GM23338 (cell line): ENCODE data around the gene FFAR3. TPM values are rescaled to one million over a fixed set of nuclear protein-coding genes. Genes with fewer than 3 reads are reported as not detected.

Experiments
- ATAC-seq: fragments of 200-7000 bp; cut with Tn5 transposase; 3 replicates; pipeline ENCODE4 v1.9.1; 2020
- DNase-seq: peaks from one replicate; pipeline ENCODE4 v3.0.0-alpha.2; 2015; ENCODE audit warnings: low spot score
- H2AFZ ChIP-seq: fragments of 200-600 bp; sonication (generic); 2 replicates; pipeline ENCODE4 v1.8.0; 2016; ENCODE audit warnings: antibody characterized with exemption, mild to moderate bottlenecking, moderate library complexity
- H3F3A ChIP-seq: fragments of 200-600 bp; sonication (generic); replicated peaks from 2 replicates; pipeline ENCODE4 v1.8.0; 2017; ENCODE audit warnings: antibody characterized with exemption, mixed run types, low read depth
- H3K27ac ChIP-seq: fragments of 200-600 bp; sonication (generic); 2 replicates; pipeline ENCODE4 v1.6.1; 2016; ENCODE audit warnings: low read depth
- H3K27me3 ChIP-seq: fragments of 200-600 bp; sonication (generic); 2 replicates; pipeline ENCODE4 v1.8.0; 2016; ENCODE audit warnings: mild to moderate bottlenecking, mixed run types, moderate library complexity; ENCODE audit not compliant: insufficient read depth
- H3K36me3 ChIP-seq: fragments of 200-600 bp; sonication (generic); 2 replicates; pipeline ENCODE4 v1.8.0; 2016; ENCODE audit warnings: mild to moderate bottlenecking; ENCODE audit not compliant: insufficient read depth
- H3K4me1 ChIP-seq: fragments of 200-600 bp; sonication (generic); 2 replicates; pipeline ENCODE4 v1.8.0; 2016; ENCODE audit warnings: mild to moderate bottlenecking, moderate library complexity; ENCODE audit not compliant: insufficient read depth
- H3K4me2 ChIP-seq: fragments of 200-600 bp; sonication (generic); 2 replicates; pipeline ENCODE4 v1.7.1; 2017; ENCODE audit warnings: mixed run types
- H3K4me3 ChIP-seq: fragments of 200-600 bp; sonication (generic); 2 replicates; pipeline ENCODE4 v1.6.1; 2016; ENCODE audit warnings: mixed run types
- H3K79me2 ChIP-seq: fragments of 200-600 bp; sonication (generic); replicated peaks from 2 replicates; pipeline ENCODE4 v1.8.0; 2017; ENCODE audit warnings: mild to moderate bottlenecking; ENCODE audit not compliant: insufficient read depth
- H3K9me2 ChIP-seq: fragments of 200-600 bp; sonication (generic); 2 replicates; pipeline ENCODE4 v1.8.0; 2017; ENCODE audit not compliant: insufficient read depth
- H4K20me1 ChIP-seq: fragments of 200-600 bp; sonication (generic); replicated peaks from 2 replicates; pipeline ENCODE4 v1.8.0; 2017; ENCODE audit warnings: mild to moderate bottlenecking; ENCODE audit not compliant: insufficient read depth
- H3K27ac Mint-ChIP-seq: 2 replicates; pipeline ENCODE4 v1.8.0; 2020; ENCODE audit warnings: inconsistent platforms, mild to moderate bottlenecking, moderate library complexity, mixed read lengths
- H3K27me3 Mint-ChIP-seq: 3 replicates; pipeline ENCODE4 v1.8.0; 2022; ENCODE audit warnings: low read depth, mild to moderate bottlenecking, moderate library complexity, mixed read lengths, inconsistent platforms; ENCODE audit not compliant: insufficient read depth, poor library complexity
- H3K36me3 Mint-ChIP-seq: 3 replicates; pipeline ENCODE4 v1.8.0; 2021; ENCODE audit warnings: low read depth, mild to moderate bottlenecking, inconsistent platforms, moderate library complexity, mixed read lengths
- H3K4me1 Mint-ChIP-seq: 3 replicates; pipeline ENCODE4 v1.8.0; 2020; ENCODE audit warnings: mild to moderate bottlenecking, inconsistent platforms, mixed read lengths
- H3K4me3 Mint-ChIP-seq: 3 replicates; pipeline ENCODE4 v1.8.0; 2021; ENCODE audit warnings: moderate library complexity, mild to moderate bottlenecking, inconsistent platforms, mixed read lengths
- H3K9me3 Mint-ChIP-seq: 3 replicates; pipeline ENCODE4 v1.8.0; 2020; ENCODE audit warnings: moderate library complexity, mild to moderate bottlenecking, inconsistent platforms, mixed read lengths
- CREB1 ChIP-seq: fragments of 250-450 bp; sonication (Bioruptor Pico); IDR thresholded peaks from 2 replicates; pipeline ENCODE4 v1.5.0; 2020; ENCODE audit warnings: low read depth, mild to moderate bottlenecking, moderate library complexity
- EZH2 ChIP-seq: fragments of 200-600 bp; sonication (generic); IDR thresholded peaks from one replicate; pipeline ENCODE4 v1.8.0; 2017; ENCODE audit warnings: antibody characterized with exemption, mild to moderate bottlenecking, low read depth; ENCODE audit not compliant: unreplicated experiment
- JUNB ChIP-seq: IDR thresholded peaks from one replicate; pipeline ENCODE4 v1.6.1; 2016; ENCODE audit warnings: antibody characterized with exemption; ENCODE audit not compliant: unreplicated experiment
- NANOG ChIP-seq: IDR thresholded peaks from 2 replicates; pipeline ENCODE4 v1.6.1; 2016; ENCODE audit warnings: antibody characterized with exemption, borderline replicate concordance
- POLR2AphosphoS5 ChIP-seq: IDR thresholded peaks from 2 replicates; pipeline ENCODE4 v1.6.1; 2016; ENCODE audit warnings: antibody characterized with exemption, low read depth
- STAT1 ChIP-seq: IDR thresholded peaks from one replicate; pipeline ENCODE4 v1.6.1; 2016; ENCODE audit warnings: antibody characterized with exemption; ENCODE audit not compliant: unreplicated experiment
- ZNF114 ChIP-seq: fragments of 250-450 bp; sonication (Bioruptor Pico); IDR thresholded peaks from 2 replicates; pipeline ENCODE4 v1.5.0; 2020; ENCODE audit warnings: mild to moderate bottlenecking, moderate library complexity
- ZNF331 ChIP-seq: fragments of 250-450 bp; sonication (Bioruptor Pico); IDR thresholded peaks from 2 replicates; pipeline ENCODE4 v1.5.0; 2020; ENCODE audit warnings: low read depth, mild to moderate bottlenecking, moderate library complexity
- ZNF462 ChIP-seq: fragments of 250-450 bp; sonication (Bioruptor Pico); IDR thresholded peaks from 2 replicates; pipeline ENCODE4 v1.5.0; 2020; ENCODE audit warnings: mild to moderate bottlenecking, moderate library complexity
- polyA plus RNA-seq: library from polyadenylated mRNA; unstranded; fragments of >200 nt; fragmentation: Nextera tagmentation; extraction: Ambion mirVana; gene quantifications from 2 replicates; pipeline ENCODE4 v1.2.1, GENCODE V29; 2016
- total RNA-seq: library from RNA; depleted of rRNA; stranded (reverse); fragments of >200 nt; shearing (Covaris generic); gene quantifications from 2 replicates; pipeline ENCODE4 v1.2.3, GENCODE V29; 2014
- TF ChIP-seq, protein P1 (sequence below): IDR thresholded peaks from 2 replicates; pipeline ENCODE4 v1.6.1; 2016; ENCODE audit warnings: antibody characterized with exemption
- TF ChIP-seq, protein P2 (sequence below): IDR thresholded peaks from one replicate; pipeline ENCODE4 v1.6.1; 2018; ENCODE audit warnings: antibody characterized with exemption; ENCODE audit not compliant: unreplicated experiment
- TF ChIP-seq, protein P3 (sequence below), 2 experiments: fragments of 200-600 bp in 1 of 2; sonication (generic) in 1 of 2; conservative IDR thresholded peaks; 2 replicates each; pipeline versions ENCODE4 v1.5.1 to v1.6.1; 2016 to 2017; ENCODE audit warnings: antibody characterized with exemption in 2 of 2, low read depth in 2 of 2, mild to moderate bottlenecking in 2 of 2, moderate library complexity in 1 of 2

The FFAR3 gene
- total and polyA plus RNA-seq, 2 experiments from 2014 or later: 0.35 TPM; not detected in 1

DNA sequence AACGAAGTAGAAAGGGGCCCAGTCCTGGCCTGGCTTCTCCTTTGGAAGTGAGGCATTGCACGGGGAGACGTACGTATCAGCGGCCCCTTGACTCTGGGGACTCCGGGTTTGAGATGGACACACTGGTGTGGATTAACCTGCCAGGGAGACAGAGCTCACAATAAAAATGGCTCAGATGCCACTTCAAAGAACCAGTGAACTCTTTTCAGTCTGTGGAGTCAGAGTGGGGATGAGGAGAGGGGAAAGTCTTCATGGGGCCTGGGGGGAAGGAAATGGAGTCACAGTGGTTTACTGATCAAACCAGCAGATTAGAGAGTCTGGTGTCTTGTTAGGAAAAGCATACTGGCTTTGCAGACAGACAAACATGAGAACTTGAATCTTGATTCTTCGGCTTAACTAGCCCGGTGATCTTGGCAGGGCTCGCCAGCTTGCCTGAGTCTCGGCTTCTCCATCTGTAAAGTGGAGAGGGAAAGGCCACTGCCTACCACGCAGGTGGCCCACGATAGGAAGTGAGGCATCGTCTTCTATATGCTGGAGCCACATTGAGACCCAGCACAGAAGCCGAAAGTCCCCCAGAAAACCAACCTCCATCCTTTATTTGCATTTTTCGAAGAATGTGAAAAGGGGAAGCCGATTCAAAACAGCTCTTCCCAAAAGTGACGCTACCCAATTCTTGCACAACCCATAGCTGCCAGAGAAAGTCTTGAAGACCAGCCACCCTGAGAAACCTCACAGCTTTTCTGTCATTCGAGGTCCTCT lies 10.9 kb upstream of the FFAR3 start, which contains the start of gene FFAR1:
FFAR1 (plus strand) TSS at position 732 of the 759 bp plus-strand sequence. CDS start 3,650 bp downstream, outside the sequence.
- Histone ChIP-seq H3K4me3 (no peak within 1 kb of the TSS), H2AFZ (no peak within 1 kb of the TSS; the same call in 1 of the 2 replicates), H3K4me2 (no peak within 1 kb of the TSS), H3K9me2 (no peaks in the 10 kb centered on the region), H3K36me3 (no peaks in the 10 kb centered on the region), H3K27me3 (no peaks in the 10 kb centered on the region), H3K27ac (no peak within 1 kb of the TSS), H4K20me1 (no peaks in the 10 kb centered on the region), H3F3A (no peaks in the 10 kb centered on the region), H3K4me1 (no peaks in the 10 kb centered on the region), H3K79me2 (no peaks in the 10 kb centered on the region)
- ATAC-seq (no peak), DNase-seq (no peak)
- Mint-ChIP-seq H3K4me1 (peaks cover 11% of the 10 kb centered on the region; the same call in 2 of the 3 replicates), H3K4me3 (no peak within 1 kb of the TSS), H3K9me3 (no peaks in the 10 kb centered on the region), H3K27ac (no peak within 1 kb of the TSS), H3K27me3 (peaks cover 19% of the 10 kb centered on the region), H3K36me3 (no peaks in the 10 kb centered on the region)
- TF ChIP-seq ZNF114 (CRISPR knock-in tag) (no peak), EZH2 (no peak), CREB1 (CRISPR knock-in tag) (no peak), ZNF462 (CRISPR knock-in tag) (no peak), ZNF331 (no peak), STAT1 (no peak), NANOG (no peak), POLR2AphosphoS5 (no peak), JUNB (no peak)
- TF ChIP-seq, protein P1, sequence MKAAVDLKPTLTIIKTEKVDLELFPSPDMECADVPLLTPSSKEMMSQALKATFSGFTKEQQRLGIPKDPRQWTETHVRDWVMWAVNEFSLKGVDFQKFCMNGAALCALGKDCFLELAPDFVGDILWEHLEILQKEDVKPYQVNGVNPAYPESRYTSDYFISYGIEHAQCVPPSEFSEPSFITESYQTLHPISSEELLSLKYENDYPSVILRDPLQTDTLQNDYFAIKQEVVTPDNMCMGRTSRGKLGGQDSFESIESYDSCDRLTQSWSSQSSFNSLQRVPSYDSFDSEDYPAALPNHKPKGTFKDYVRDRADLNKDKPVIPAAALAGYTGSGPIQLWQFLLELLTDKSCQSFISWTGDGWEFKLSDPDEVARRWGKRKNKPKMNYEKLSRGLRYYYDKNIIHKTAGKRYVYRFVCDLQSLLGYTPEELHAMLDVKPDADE: no peak
- TF ChIP-seq, protein P2, sequence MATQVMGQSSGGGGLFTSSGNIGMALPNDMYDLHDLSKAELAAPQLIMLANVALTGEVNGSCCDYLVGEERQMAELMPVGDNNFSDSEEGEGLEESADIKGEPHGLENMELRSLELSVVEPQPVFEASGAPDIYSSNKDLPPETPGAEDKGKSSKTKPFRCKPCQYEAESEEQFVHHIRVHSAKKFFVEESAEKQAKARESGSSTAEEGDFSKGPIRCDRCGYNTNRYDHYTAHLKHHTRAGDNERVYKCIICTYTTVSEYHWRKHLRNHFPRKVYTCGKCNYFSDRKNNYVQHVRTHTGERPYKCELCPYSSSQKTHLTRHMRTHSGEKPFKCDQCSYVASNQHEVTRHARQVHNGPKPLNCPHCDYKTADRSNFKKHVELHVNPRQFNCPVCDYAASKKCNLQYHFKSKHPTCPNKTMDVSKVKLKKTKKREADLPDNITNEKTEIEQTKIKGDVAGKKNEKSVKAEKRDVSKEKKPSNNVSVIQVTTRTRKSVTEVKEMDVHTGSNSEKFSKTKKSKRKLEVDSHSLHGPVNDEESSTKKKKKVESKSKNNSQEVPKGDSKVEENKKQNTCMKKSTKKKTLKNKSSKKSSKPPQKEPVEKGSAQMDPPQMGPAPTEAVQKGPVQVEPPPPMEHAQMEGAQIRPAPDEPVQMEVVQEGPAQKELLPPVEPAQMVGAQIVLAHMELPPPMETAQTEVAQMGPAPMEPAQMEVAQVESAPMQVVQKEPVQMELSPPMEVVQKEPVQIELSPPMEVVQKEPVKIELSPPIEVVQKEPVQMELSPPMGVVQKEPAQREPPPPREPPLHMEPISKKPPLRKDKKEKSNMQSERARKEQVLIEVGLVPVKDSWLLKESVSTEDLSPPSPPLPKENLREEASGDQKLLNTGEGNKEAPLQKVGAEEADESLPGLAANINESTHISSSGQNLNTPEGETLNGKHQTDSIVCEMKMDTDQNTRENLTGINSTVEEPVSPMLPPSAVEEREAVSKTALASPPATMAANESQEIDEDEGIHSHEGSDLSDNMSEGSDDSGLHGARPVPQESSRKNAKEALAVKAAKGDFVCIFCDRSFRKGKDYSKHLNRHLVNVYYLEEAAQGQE: no peak
- TF ChIP-seq, protein P3, sequence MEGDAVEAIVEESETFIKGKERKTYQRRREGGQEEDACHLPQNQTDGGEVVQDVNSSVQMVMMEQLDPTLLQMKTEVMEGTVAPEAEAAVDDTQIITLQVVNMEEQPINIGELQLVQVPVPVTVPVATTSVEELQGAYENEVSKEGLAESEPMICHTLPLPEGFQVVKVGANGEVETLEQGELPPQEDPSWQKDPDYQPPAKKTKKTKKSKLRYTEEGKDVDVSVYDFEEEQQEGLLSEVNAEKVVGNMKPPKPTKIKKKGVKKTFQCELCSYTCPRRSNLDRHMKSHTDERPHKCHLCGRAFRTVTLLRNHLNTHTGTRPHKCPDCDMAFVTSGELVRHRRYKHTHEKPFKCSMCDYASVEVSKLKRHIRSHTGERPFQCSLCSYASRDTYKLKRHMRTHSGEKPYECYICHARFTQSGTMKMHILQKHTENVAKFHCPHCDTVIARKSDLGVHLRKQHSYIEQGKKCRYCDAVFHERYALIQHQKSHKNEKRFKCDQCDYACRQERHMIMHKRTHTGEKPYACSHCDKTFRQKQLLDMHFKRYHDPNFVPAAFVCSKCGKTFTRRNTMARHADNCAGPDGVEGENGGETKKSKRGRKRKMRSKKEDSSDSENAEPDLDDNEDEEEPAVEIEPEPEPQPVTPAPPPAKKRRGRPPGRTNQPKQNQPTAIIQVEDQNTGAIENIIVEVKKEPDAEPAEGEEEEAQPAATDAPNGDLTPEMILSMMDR (conservative IDR thresholded peaks at IDR 0.05; ENCODE audit: low read depth in 2 of 2): no peak
